GM18951 (cell line): ENCODE results near the gene CAMTA1.

Source experiments
- POLR2A ChIP-seq: IDR thresholded peaks from 4 replicates; pipeline ENCODE4 v1.6.1; 2011; ENCODE audit warnings: mild to moderate bottlenecking; ENCODE audit not compliant: insufficient read length, insufficient read depth; ENCODE audit errors: extremely low read depth
- in situ Hi-C: fragments of 300-500 bp; cut with MboI; formaldehyde crosslinking; loops from one replicate; pipeline ENCODE4 v1.12.0; 2022; ENCODE audit warnings: low sequenced_read_pairs, mixed read lengths, inconsistent platforms; ENCODE audit not compliant: unreplicated experiment

Gene CAMTA1

DNA sequence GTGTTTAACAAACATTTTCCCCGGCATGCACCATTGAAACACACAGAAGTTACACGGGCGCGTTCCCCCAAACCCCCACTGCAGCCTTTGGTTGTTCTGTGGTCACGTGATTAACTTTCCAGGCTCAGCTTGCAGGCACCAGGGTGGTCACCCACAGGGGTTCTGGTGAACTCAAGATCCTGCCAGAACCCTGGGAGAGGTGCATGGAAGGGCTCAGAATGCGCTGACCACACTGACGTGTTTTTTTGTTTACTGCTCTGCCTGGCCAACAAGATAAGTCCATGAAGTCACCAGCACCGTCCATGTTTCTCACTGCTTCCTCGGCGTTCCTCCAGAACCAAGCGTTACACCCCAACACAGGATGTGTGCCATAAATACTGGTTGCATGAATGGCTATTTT is 756.4 kb downstream of the CAMTA1 start:
- in situ Hi-C loops: no loop called here
- no peak for TF ChIP-seq POLR2A

DNA sequence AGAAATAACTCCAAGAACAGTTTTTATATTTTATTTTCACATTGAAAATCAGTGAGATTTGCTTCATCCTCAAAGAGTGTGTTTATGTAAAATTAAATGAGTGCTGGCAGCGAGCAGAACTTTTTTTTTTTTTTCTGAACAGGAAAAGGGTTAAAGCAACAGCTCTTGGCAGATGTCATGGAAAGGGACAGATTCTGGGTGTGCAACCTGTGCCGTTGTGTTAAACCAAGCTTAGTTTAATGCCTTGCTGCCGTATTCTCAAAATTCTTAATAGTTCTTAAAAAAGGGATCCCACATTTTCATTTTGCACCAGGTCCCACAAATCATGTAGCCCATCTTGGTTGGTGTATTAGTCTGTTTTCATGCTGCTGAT is 758.5 kb downstream of the CAMTA1 start:
- in situ Hi-C loops: no loop called here
- no peak for TF ChIP-seq POLR2A

DNA sequence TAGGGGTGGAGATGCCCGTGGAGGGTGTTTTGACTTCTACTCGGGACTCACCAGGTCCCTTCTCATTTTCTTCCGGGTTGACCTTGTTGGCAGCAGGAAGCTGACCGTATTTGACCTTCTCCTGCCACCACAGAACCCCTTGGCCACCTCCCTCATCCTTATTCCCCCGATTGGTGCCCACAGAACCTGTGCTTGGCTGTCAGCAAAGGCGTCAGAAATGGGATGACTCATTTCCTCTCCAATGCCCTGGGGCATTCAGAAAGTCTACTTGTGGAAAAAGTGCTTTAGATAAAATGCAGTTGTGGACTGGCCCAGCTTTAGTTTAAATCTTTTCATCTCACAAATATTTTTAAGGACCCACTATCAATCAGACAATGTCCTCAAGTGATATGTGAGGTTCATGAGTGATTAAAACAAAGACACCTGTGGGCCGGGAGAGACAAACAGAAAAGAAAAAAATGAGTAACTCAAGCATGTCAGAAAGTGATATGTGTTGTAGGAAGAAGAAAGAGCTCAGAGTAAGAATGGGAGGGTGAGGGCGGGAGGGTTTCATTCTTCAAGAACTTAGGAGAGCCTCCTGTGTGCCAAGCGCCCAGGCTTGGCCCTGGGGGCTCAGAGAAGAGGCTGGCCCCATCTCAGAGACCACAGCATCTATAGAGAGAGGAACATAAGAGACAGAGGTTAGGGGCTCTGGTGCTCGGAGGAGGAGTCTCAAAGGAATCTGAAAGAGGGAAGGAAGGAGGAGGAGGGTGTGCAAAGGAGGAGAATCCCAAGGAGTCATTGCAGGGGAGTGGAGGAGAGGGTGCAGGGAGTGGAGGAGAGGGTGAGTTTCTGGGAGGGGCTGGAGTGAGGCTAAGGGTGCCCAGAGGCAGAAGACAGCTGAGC is 764.3 kb downstream of the CAMTA1 start:
- no peak for TF ChIP-seq POLR2A
- in situ Hi-C loops: no loop called here

DNA sequence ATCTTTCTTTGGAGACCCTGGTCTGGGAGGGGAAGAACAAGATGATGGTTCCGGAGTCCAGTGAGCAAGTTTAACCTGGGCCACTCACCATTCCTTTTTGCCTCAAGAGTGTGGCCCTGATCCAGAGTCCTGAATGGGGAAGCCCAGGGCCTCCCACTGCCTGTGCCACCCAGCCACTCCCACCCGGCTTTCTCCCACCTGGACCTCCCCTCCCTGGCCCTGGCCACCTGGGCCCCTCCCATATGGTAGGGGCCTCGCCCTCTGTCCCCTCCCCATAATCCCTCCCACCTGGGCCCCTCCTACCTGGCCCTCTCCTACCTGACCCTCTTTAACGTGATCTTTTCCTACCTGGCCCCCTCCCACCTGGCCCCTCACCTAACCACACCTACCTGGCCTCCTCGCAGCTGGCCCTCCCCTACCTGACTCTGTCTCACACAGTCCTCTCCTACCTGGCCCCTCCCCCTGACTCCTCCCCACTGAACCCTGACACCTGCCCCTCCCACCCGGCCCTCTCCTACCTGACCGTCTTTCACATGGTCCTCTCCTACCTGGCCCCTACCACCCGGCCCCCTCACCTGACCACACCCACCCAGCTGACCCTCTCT is 765.1 kb downstream of the CAMTA1 start:
- TF ChIP-seq POLR2A: no peak
- in situ Hi-C loops: no loop called here

DNA sequence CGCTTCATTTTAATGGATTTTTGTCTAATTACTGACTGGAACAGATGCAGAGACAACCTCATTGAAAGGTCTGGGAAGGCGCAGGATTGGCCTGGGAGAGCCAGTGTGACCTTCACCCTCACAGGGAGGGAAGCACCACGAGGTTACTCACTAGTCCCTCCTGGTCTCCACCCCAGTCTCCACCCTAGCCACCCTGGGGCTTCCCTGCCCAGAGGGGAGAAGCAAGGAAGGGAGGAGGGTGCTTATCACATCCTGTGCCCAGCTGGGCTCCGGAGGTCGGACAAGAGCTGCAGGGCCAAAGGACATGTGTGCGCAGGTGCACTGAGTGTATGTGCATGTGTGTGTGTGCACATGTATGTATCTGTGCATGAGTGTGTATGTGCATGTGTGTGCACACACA is 765.7 kb downstream of the CAMTA1 start:
- in situ Hi-C loops: no loop called here
- TF ChIP-seq POLR2A: no peak

DNA sequence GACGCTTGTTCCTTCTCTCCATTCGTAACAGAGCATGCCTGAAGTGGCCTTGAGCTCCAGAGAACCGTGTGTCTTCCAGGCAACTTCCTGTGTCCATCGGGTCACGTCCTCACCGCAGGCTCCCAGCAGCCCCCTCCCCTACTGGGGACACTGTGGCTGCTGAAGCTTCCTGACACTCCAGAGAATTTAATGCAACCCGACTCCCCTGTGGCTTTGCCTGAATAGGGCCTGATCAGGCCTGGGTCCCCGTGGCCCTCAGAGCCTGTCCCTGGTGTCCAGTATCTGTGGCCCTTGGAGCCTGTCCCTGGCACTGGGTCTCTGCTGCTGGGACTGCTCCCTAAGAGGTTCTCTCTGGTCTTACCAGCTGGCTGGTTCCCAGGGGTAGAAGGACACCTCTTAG is 766.2 kb downstream of the CAMTA1 start:
- no peak for TF ChIP-seq POLR2A
- in situ Hi-C loops: no loop called here

DNA sequence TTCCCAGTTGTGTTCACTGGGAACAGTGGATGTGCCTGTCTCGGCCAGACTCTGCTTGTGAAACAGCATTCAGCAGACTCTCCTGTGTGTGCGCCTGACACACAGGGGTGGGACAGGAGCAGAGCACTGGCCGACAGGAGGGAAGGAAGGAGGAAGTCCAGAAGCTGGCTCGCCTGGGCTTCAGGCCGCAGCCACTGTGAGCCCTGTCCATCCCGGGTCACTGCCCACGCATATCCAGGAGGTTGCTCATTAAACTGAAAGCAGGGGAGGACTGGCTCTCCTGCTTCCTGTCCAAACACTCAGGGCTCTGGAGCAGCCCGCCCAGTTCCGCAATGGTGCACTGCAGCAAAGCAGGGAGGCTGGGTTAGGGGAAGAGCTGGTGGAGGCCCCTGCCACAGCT is 767.1 kb downstream of the CAMTA1 start:
- in situ Hi-C loops: no loop called here
- TF ChIP-seq POLR2A: no peak

DNA sequence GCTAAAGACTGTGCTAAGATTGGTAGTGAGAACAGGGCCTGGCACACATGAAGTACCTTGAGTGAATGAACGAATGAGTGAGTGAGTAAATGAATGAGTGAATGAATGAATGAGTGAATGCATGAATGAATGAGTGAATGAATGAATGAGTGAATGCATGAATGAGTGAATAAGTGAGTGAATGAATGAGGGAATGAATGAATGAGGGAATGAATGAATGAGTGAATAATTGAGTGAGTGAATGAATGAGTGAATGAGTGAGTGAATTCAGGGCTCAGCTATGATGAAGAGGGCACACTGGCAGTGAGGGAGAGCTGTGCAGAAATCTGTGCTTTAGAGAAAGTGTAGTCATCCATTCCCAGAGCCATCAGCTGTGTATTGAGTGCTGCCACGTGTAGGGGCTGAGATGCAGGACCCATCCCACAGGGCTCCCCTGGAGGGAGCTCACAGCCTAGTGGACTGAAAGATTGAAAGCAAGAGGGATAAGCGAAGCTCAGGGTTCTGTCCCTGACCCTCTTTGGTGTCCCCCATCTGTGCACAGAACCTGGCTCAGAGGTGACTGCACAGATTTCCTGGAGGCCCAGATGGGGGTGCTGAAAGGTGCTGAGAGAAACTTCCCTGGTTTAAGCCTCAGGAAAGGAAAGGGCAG is 767.9 kb downstream of the CAMTA1 start:
- TF ChIP-seq POLR2A: no peak
- in situ Hi-C loops: no loop called here

DNA sequence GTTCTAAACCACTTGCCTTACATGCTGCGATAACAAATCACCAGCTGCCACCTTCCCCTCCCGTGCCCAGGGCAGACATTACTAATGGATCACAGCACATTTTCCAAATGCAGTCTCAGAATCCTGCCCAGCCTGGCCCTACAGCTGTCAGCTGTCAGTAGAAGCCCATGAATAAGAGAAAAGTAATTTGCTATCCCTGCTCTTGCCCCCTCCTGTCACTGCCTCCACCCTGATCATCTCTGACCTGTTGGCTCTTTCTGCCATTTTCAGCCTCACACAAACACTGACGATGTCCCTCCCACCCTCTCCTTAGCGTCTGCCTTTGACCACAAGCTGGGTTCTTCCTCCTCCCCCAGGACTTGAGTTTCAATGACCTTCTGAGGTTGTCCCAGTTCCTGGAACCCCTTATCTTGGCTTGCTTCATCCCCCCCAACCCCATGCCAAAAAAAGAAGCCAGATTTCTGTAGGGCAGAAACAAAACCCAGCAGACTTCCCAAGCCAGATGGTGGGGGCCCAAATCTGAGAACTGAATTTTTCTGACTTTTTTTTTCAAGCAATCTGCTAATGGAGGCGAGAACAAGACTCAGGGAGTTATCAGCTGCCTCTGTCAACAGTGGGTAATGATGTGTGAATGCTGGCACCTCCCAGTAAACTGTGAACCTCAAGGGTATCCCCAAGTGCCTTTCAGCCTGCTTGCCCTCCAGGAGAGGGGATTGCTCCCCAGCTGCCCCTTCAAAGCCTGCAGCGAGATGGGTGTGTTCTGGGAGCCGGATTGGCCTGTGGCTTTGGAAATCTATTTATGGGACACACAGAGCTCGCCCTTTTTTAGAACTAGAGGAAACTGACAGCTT is 769.4 kb downstream of the CAMTA1 start:
- no peak for TF ChIP-seq POLR2A
- in situ Hi-C loops: no loop called here

DNA sequence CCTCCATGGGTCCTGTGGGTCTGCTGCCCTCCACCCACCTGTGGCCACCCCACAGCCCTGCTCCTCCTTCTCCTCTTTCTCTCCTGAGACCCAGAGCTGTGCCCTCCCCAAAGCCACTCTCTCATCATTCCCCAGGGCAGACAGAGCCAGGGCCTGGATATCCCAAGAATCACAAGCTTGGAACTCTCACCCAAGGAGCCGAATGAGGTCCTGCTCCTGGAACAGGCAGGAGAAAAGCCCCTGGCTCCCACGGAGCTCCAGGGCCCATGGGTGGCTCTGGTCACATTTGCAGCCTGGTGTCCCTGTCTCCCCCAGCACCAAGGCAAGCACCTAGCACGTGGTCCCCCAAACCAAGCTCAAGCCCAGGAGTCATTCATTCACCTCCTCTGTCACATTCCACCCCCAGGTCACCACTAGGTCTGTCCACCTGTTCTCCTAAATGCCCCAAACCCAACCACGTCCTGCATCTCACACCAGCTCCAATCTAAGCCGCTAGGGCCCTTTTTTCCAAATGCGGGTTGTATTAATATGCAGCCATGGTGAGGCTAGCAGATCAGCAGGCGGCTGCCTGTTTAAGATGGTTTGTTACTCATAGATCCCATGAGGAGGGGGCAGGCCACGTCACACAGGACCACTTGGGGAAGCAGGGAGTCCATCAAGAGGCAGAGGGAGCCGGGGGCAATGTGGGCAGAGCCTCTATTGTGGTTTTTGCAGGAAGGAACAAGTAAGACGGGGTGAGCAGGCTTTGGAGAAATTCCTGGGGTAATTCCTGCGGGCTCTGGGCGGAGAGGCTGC is 770.3 kb downstream of the CAMTA1 start:
- in situ Hi-C loops: no loop called here
- no peak for TF ChIP-seq POLR2A

DNA sequence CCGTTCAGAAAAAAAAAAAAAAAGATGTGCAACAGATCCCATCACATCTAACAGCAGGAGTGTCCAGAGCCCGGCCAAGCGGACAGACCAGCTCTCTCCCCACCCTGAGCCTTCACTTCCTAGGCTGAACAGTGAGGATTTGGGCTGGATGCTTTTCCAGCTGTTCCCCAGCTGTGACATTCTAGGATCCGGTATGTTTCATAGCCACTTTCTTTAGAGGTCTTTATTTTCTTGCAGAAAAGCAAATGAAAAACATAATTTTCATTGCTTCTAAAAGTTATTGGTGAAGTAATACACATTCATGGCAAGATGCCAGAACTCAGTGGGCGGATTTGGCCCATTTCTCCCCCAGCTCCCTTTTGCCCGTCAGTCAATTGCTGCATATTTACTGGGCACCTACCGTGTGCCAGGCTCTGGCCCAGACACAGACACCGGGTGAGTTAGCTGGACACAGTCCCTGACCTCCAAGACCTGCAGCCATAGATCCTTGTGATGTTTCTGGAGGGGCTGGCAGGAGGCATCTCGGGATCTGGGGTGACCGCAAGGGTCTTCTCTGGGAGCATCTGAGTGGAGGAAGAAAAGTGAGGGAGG is 772.1 kb downstream of the CAMTA1 start:
- in situ Hi-C loops: no loop called here
- TF ChIP-seq POLR2A: no peak

DNA sequence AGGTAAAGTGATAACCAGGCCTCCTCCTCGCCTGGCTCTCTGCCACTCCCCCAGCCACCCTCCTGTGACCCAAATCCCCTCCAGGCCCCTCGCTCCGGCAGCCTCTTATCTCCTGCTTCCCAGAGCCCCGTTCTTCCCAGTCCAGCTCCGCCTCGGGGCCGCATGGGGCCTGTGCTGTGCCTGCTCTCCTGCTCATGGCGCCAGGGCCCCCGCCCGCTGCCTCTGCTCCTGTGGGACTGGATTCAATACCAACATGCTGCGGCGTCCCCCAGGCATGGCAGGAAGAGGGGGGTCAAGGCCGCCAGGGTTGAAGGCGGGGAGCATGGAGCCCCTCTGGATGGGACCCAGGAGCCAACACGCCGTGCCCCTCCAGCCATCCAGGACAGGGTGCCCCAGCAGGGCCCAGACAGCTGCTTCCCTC is 772.8 kb downstream of the CAMTA1 start:
- TF ChIP-seq POLR2A: no peak
- in situ Hi-C loops: no loop called here
